Subcutaneous adipose tissue (tissue), 4 donors: ENCODE data around the gene ARIH1. TPM values are rescaled to one million over a fixed set of nuclear protein-coding genes. Genes with fewer than 3 reads are reported as not detected.

Experiments used
- total RNA-seq, 4 donors: library from RNA; depleted of rRNA; stranded (reverse); fragments of >200 nt; gene quantifications; one replicate each; pipeline ENCODE4 v1.1.0, GENCODE V29; 2016
- TF ChIP-seq, protein P1 (sequence below): fragments of 450-650 bp; IDR thresholded peaks from one replicate; pipeline ENCODE4 v1.5.1; 2016; ENCODE audit warnings: low read depth, mild to moderate bottlenecking, control low read depth, antibody characterized with exemption, moderate library complexity

Gene ARIH1
- total RNA-seq, 4 donors from 2014 or later, result 44.5 to 91.0 (median 56.5) TPM

DNA sequence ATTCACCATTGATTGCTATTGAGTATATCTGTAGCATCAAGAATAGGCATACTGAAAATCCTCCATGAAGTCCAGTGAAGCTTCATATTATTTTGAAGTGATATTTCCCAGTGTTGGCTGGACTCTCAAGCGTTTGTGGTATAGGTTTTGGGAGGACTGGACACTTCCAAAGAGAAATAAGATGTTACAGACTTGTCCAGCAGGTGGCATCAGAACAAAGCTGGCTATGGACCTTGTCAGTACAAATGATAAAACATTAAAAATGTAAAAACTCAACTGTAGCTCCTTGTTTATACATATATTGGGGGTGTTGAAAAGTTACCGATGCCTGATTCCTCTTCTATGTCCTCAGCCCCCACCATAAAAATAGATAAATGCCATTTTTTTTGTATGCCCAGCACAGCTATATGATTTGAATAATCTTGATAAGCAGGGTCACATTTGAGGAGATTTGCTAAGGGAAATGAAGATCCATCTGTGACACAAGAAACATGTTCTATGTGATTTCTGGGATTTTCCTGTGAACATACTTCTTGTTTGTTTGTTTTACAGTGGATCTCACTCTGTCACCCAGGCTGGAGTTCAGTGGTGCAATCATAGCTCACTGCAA lies 125.8 kb downstream of the ARIH1 start:
- TF ChIP-seq, protein P1, sequence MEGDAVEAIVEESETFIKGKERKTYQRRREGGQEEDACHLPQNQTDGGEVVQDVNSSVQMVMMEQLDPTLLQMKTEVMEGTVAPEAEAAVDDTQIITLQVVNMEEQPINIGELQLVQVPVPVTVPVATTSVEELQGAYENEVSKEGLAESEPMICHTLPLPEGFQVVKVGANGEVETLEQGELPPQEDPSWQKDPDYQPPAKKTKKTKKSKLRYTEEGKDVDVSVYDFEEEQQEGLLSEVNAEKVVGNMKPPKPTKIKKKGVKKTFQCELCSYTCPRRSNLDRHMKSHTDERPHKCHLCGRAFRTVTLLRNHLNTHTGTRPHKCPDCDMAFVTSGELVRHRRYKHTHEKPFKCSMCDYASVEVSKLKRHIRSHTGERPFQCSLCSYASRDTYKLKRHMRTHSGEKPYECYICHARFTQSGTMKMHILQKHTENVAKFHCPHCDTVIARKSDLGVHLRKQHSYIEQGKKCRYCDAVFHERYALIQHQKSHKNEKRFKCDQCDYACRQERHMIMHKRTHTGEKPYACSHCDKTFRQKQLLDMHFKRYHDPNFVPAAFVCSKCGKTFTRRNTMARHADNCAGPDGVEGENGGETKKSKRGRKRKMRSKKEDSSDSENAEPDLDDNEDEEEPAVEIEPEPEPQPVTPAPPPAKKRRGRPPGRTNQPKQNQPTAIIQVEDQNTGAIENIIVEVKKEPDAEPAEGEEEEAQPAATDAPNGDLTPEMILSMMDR, result no peak

DNA sequence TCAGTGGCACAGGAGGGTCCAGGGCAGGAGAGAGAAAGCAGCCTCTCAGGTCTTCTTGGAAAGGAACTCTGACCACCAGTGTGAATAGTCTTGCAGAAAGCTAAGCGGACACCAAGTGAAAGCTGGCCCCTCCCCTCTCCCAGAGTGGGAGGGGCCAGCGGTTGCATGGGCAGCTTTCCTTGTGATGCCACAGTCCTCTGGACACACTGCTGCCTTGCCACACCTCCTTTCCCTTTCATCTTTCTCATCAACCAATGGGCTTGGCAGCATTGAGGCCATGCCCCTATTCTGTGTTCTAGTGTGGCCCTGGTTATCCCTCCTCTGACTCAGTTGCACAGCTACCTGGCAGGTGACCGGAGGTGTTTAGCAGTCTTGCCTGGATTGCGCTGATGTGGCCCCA lies 130.7 kb downstream of the ARIH1 start:
- TF ChIP-seq, protein P1, result no peak

DNA sequence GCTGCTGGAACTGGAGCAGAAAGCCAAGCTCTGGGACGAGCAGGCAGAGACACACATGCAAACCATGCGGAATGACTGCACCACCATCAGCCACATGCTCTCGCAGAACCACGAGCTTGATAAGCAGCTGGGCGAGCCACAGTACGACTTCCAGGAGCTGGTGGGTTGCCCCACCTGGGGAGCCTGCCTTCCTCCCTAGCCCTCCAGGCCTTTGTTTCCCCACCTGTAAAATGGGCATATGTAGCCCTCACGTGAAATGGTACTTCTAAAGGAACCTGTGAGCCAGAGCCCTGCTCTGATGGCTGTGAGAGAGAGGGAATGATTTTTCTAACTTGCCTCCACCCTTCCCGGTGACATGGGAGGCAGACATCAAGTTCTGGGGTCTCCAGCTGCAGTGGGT lies 135.7 kb downstream of the ARIH1 start:
- TF ChIP-seq, protein P1, result no peak

DNA sequence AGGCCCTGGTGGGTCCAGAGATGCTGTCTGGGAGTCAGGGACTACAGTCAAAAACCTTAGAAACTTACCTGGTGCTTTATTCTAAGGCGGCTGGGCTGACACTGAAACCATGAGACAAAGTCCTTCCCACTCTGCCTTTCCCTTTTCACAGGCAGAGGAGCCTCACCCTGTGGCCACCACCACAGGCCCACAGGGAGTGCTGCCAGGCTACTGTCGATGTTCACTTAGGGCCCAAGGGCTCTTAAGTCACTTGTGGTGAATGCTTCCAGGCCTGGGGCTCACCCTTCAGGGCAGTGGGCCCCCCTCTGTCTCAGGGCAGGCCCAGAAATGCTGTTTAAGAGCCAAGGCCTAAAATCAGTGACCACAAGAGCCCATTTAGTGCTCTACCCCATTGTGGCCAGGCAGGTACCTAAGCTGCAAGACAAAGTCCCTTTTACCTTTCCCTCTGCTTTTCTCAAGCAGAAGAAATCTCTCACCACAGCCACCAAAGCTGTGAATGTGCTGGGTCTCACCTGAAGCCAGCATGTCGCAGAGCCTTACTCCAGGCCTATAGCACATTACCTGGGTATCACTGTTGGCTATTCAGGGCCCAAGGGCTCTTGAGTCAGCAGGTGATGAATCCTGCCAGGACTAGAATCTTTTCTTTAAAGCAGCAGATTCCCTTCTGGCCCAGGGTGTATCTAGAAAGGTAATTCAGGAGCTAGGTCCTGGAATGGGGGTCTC lies 140.8 kb downstream of the ARIH1 start:
- TF ChIP-seq, protein P1, result no peak

DNA sequence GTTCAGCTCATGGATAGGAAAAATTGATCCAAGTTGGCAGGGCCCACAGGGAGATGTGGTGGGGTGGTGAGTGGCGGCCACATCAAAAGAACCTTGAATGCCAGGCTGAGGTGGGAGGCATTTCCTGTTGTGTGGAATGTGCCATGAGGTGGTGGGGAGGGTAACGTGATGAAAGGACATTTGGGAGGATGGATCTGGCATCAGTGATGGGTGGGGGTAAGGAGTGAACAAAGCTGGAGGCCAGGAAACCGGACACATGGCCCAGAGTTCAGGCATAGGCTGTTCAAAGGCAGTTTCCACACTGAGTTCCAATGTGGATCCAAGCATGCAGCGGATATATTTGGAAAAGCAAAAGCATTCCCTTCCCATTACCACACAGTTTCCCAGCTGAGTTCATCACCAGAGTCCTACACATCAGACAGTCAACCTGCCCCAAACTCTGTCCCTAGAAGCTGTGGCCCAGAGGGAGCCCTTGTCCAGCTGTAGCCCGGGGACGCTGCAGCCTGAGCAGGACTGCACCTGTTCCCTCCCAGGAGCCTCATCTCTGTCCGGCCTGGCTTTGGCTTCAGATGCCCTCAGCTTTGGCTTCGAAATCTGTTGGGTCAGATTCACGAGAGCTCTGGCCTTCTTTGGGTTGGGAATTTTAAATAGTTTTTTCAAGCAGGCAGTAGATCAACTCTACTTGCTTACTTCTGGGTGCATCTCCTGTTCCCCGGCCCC lies 142.5 kb downstream of the ARIH1 start:
- TF ChIP-seq, protein P1, result no peak

Other genes with a start within 250 kb of the ARIH1 start
- gene PKM, start 243.1 kb upstream of the ARIH1 start, total RNA-seq, result 100 to 1,000 TPM; 119 to 353 (median 168) TPM
- gene PARP6, start 201.8 kb upstream of the ARIH1 start, total RNA-seq, result 10 to 100 TPM; 51.3 to 84.0 (median 64.8) TPM
- 1 to 10 TPM in 3 of 4 donors, under 1 TPM in 1; 0.49 to 3.2 (median 2.2) TPM for gene CELF6, start 154.2 kb upstream of the ARIH1 start, total RNA-seq
- gene HEXA, start 98.3 kb upstream of the ARIH1 start, total RNA-seq, result 100 to 1,000 TPM in 2 of 4 donors, 10 to 100 TPM in 2; 59.8 to 210 (median 105) TPM
- gene TMEM202, start 76.0 kb upstream of the ARIH1 start, total RNA-seq, result not detected
- under 1 TPM in 1 of 4 donors, not detected in 3; 0.75 TPM for gene GOLGA6B, start 180.4 kb downstream of the ARIH1 start, total RNA-seq
- gene HIGD2B, start 211.9 kb downstream of the ARIH1 start, total RNA-seq, result not detected
- gene BBS4, start 211.9 kb downstream of the ARIH1 start, total RNA-seq, result 10 to 100 TPM; 17.2 to 67.8 (median 22.1) TPM